Stimulated activated CD4-positive, alpha-beta T cell treated with anti-CD3 and anti-CD28 coated beads, Interleukin-1b, Interleukin-23, amount 100 ng/mL, for 24 hours (primary cell): ENCODE results near the gene NPAT.
"Not testable (repeated sequence)": the region's sequence is repeated elsewhere in the genome, so short reads cannot be mapped to it uniquely, and the experiment has no call there.

Source experiments
- DNase-seq, 4 experiments: peaks; one replicate each; pipeline ENCODE4 v3.0.0-alpha.2; 2020; ENCODE audit warnings: low read depth in 4 of 4, low spot score in 1 of 4

NPAT gene

GRCh38 chr11:108160970-108161566, 61.4 kb downstream of the NPAT start:
- DNase-seq = no peak

GRCh38 chr11:108154591-108154990, 67.8 kb downstream of the NPAT start:
- no peak for DNase-seq

- DNase-seq = no peak
These were observed 73.9 kb downstream of the NPAT start for GRCh38 chr11:108148556-108148955.

GRCh38 chr11:108147150-108147549, 75.3 kb downstream of the NPAT start:
- DNase-seq = no peak

GRCh38 chr11:108144615-108145014, 77.8 kb downstream of the NPAT start:
- no peak for DNase-seq

GRCh38 chr11:108142304-108142703, 80.1 kb downstream of the NPAT start:
- DNase-seq = no peak

GRCh38 chr11:108137212-108137611, 85.2 kb downstream of the NPAT start:
- DNase-seq = no peak

GRCh38 chr11:108135845-108136544, 86.4 kb downstream of the NPAT start:
- no peak for DNase-seq

GRCh38 chr11:108132993-108133538, 89.4 kb downstream of the NPAT start:
- not testable (repeated sequence) for DNase-seq

- no peak for DNase-seq
These were observed 90.4 kb downstream of the NPAT start for GRCh38 chr11:108131993-108132392.

- DNase-seq = no peak
These were observed 93.7 kb downstream of the NPAT start for GRCh38 chr11:108128772-108129171.

GRCh38 chr11:108125096-108125495, 97.3 kb downstream of the NPAT start:
- DNase-seq = no peak

GRCh38 chr11:108122166-108122628, 100.2 kb downstream of the NPAT start:
- DNase-seq = no peak

- DNase-seq = peak; percentile 88 to 97 (median 92)
These were observed 100.9 kb downstream of the NPAT start, which contains the start of gene ACAT1 for GRCh38 chr11:108121274-108122155. TSS of gene ACAT1 (plus strand) at chr11:108121567. CDS start at chr11:108121607, 40 bp downstream.

- DNase-seq = not testable (repeated sequence)
These were observed 101.5 kb downstream of the NPAT start for GRCh38 chr11:108120936-108121273.

- DNase-seq = no peak
These were observed 104.6 kb downstream of the NPAT start for GRCh38 chr11:108117746-108118371.

GRCh38 chr11:108115500-108116140, 106.8 kb downstream of the NPAT start:
- no peak for DNase-seq

- DNase-seq = no peak
These were observed 110.4 kb downstream of the NPAT start for GRCh38 chr11:108112057-108112456.

- no peak for DNase-seq
These were observed 111.3 kb downstream of the NPAT start for GRCh38 chr11:108111126-108111525.
